ENCODE results near the gene SMAD7. TPM values are rescaled to one million over a fixed set of nuclear protein-coding genes. Genes with fewer than 3 reads are reported as not detected.
A peak's percentile ranks its signal among the peaks of the same experiment; 100 is the strongest.

SMAD7 gene
- total and polyA plus RNA-seq, 10 of the 15 experiments (the other 5 are each of a cell fraction or from before 2014, with no cell fraction given): 1.3 to 22.5 (median 8.0) TPM

DNA sequence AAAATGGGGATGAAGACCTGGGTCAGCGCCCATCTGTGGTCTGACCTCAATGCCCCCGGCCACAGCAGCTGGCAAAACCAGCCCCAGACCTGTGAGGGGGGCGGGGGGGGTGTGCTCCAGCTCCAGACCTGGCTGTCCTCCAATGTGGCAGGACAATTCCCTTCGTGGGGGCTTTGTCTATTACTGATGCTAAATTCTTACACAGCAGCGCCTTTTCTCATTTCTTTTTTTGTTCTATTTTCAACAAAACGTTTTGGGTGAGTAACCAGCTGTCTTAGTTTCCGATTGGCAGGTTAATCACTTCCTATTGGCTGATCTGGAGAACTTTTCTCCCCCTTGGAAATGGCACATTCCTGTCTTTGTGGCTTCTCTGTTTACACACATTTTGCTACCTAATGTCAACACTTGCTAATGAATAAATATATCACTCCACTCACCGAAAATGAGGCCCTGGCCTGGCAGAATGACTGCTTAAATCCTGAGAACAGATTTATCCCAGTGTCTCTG is 4.4 kb downstream of the SMAD7 start (continued):
- TF ChIP-seq, protein P1, sequence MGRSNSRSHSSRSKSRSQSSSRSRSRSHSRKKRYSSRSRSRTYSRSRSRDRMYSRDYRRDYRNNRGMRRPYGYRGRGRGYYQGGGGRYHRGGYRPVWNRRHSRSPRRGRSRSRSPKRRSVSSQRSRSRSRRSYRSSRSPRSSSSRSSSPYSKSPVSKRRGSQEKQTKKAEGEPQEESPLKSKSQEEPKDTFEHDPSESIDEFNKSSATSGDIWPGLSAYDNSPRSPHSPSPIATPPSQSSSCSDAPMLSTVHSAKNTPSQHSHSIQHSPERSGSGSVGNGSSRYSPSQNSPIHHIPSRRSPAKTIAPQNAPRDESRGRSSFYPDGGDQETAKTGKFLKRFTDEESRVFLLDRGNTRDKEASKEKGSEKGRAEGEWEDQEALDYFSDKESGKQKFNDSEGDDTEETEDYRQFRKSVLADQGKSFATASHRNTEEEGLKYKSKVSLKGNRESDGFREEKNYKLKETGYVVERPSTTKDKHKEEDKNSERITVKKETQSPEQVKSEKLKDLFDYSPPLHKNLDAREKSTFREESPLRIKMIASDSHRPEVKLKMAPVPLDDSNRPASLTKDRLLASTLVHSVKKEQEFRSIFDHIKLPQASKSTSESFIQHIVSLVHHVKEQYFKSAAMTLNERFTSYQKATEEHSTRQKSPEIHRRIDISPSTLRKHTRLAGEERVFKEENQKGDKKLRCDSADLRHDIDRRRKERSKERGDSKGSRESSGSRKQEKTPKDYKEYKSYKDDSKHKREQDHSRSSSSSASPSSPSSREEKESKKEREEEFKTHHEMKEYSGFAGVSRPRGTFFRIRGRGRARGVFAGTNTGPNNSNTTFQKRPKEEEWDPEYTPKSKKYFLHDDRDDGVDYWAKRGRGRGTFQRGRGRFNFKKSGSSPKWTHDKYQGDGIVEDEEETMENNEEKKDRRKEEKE (IDR thresholded peaks at IDR 0.05): peak; percentile 48; the same call in 1 of the 2 replicates
- TF ChIP-seq ZBTB4 (CRISPR knock-in tag; IDR thresholded peaks at IDR 0.05): no peak
- TF ChIP-seq MXI1 (IDR thresholded peaks at IDR 0.05; ENCODE audit: low read depth, low read length): no peak
- TF ChIP-seq EP300 (IDR thresholded peaks at IDR 0.05; ENCODE audit: borderline replicate concordance in 1 of 2, control insufficient read depth in 1 of 2, low read depth in 2 of 2, low read length in 2 of 2): no peak
- no peak for TF ChIP-seq RELA (IDR thresholded peaks at IDR 0.05; ENCODE audit: borderline replicate concordance, partially characterized antibody)
- TF ChIP-seq ZZZ3 (IDR thresholded peaks at IDR 0.05; ENCODE audit: control insufficient read depth, insufficient read length, low read depth): no peak
- TF ChIP-seq KLF5 (IDR thresholded peaks at IDR 0.05; ENCODE audit: partially characterized antibody): peak; percentile 63
- no peak for TF ChIP-seq SREBF2 (IDR thresholded peaks at IDR 0.05; ENCODE audit: low read length)
- TF ChIP-seq BRCA1 (IDR thresholded peaks at IDR 0.05; ENCODE audit: low read depth, low read length): no peak
- TF ChIP-seq IKZF1 (conservative IDR thresholded peaks at IDR 0.05): peak; percentile 30; the same call in 1 of the 2 replicates
- no peak for TF ChIP-seq TBL1XR1 (IDR thresholded peaks at IDR 0.05; ENCODE audit: low read depth, low read length)
- TF ChIP-seq CHD1 (IDR thresholded peaks at IDR 0.05; ENCODE audit: low read depth, low read length): 0 out of 2 replicates have a peak, but pooled peaks have one; percentile 80
- no peak for TF ChIP-seq CREM (IDR thresholded peaks at IDR 0.05; ENCODE audit: low read depth)
- TF ChIP-seq JUND (IDR thresholded peaks at IDR 0.05; ENCODE audit: low read depth, low read length): peak; percentile 52; the same call in 1 of the 2 replicates
- no peak for TF ChIP-seq RAD51 (IDR thresholded peaks at IDR 0.05)
- no peak for TF ChIP-seq STAT1 (conservative IDR thresholded peaks at IDR 0.05)
- peak; percentile 74; the same call in 1 of the 2 replicates for TF ChIP-seq NR2F1 (conservative IDR thresholded peaks at IDR 0.05)
- TF ChIP-seq GABPA (IDR thresholded peaks at IDR 0.05; ENCODE audit: low read depth): no peak
- TF ChIP-seq ETV6 (conservative IDR thresholded peaks at IDR 0.05 in 1 of 2, IDR thresholded peaks at IDR 0.05 in 1 of 2; ENCODE audit: borderline replicate concordance in 1 of 2, low read depth in 1 of 2): no peak
- no peak for TF ChIP-seq NKRF (conservative IDR thresholded peaks at IDR 0.05)
- no peak for TF ChIP-seq ATF3 (IDR thresholded peaks at IDR 0.05; ENCODE audit: borderline replicate concordance, extremely low read depth, low read depth, low read length)
- TF ChIP-seq BHLHE40 (IDR thresholded peaks at IDR 0.05; ENCODE audit: borderline replicate concordance in 1 of 2, low read depth in 2 of 2, low read length in 1 of 2): peak; percentile 38 to 61; a peak in 2 of 4 replicates
